NCI-H2081 treated with DMSO at 0.1 percent for 48 hours (cell line): ENCODE results near the gene FOXC2.

Source experiments
- DNase-seq: peaks from one replicate; lab custom pipeline; 2025; lab: John Stamatoyannopoulos, UW

FOXC2 gene

DNA sequence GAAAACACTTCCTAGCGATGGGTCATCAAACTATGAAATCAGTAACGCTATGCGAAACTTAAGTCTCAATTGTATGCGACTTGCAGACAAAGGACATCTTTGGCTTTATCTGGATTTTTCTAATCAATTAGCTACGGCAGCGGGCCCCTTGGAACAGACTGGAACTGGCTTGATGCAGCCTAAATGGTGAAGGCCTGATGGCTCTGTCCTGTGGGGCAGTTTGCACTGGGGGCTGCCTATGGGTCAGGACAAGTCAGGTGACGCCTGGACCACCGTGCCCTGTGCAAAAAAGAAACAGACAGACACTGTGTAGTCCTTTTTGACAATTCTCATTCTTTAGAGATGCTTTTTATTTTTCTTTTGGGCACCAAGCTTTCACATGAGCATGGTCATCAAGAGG is 33.6 kb upstream of the FOXC2 start:
- DNase-seq: no peak

- DNase-seq: no peak
Observed at GRCh38 chr16:86533767-86534351, 32.8 kb upstream of the FOXC2 start.

- no peak for DNase-seq
Observed at GRCh38 chr16:86534779-86535615, 31.6 kb upstream of the FOXC2 start.

GRCh38 chr16:86536621-86537020 is 30.0 kb upstream of the FOXC2 start:
- no peak for DNase-seq

- no peak for DNase-seq
Observed at GRCh38 chr16:86537486-86537885, 29.1 kb upstream of the FOXC2 start.

DNA sequence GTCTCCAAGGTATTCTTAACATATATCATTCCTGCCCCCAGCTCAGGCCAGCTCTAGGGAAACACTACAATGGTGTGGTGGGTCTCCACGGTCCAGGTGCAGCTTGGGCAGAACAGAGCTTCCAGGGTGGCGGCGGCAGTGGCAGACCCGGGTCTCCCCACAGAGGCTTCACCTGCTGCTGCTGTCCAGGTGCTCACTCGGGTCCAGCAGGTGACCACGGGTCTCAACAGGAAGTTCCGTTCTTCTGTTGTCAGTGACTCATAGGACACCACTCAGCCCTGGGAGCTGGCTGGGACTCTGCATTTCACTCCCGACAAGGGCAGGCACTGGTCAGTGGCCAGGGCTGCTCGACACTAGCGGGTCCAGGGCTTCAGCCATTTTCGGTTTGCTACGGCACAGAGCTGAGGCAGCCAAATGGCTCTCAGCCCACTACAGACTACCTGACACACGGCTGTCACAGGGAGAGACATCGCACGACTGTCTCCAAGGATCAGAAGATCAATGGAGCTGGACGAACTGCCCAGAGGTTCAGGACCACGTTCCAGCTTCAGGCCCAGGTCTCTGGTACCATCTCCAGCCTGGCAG is 28.3 kb upstream of the FOXC2 start:
- no peak for DNase-seq

DNA sequence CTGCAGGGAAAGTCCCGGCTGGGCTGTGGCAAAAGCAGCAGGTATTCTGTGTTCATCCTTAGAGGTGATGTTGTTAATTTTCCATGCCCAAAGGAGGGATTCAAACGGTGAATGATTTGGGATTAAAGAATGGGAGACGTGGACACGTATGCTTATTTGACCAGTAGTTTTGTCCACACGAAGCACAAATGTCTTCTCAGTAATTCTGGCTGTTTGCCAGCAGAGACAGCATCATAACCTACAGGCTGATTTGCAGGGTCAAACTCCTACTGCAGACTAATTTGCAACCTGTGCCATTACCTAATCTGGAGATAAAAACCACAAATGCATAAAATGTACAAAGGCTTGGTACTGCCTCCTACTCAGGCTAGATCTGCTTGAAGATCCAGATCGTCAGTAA is 25.7 kb upstream of the FOXC2 start:
- no peak for DNase-seq

DNA sequence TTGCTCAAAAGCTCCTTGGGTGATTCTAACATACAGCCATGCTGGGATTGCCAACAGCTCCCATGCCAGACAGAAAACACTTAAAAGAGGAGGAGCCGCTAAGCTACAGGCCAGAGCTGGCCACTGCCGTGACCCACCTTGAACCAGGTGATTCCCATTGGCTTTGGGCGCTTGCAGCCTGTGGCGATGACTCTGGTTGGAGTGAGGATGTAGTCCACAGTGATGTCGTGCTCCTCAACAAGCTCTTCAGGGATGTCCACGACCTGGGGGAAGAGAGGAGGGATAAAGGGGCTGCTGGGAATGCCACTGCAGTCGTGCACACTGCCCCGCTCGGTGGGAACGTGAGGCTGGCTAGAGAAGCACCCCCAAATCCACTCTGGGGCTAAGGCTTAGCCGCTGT is 25.1 kb upstream of the FOXC2 start:
- DNase-seq: no peak

DNA sequence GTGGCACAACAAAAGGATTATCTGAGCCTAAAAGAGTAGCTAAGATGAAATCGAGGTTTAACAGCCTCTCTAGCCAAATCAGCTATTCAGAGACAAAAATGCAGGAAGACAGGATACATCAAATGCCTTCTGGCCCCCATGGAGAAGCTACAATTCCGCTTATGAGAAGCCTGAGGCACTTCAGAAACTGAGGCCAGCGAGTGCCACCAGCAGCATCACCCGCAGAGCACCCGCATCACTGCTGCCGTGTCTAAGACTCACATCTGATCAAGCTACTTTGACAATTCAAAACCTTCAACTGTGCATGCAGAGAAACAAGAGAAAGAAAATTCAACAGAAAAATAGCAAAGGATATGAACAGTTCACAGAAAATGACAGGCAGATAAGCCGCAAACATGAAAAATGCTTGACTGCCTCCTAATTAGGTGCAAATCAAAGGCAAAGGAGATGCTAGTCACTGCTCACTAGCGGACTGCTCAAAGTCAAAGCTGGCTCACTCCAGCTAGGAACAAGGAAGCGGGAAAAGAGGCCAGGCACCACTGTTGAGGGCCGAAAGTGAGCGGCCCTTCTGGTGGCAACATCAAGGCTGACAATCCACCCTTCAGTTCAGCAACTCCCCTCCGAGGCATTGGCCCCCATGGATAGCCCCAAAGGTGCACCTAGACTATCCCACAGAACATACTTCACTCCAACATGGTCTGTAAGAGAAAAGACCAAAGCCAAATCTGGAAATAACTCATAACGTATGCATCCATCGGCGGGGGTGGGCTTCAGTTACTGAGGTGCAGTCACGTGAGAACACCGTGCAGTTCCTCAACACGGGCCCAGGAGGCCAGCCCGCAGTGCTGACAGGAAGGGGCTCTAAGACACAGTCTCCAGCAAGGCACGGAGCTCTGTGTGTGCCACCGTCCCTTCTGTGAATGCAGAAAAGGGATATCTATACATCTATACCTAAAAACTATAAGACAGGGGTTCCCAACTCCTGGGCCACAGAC is 23.6 kb upstream of the FOXC2 start:
- no peak for DNase-seq

DNA sequence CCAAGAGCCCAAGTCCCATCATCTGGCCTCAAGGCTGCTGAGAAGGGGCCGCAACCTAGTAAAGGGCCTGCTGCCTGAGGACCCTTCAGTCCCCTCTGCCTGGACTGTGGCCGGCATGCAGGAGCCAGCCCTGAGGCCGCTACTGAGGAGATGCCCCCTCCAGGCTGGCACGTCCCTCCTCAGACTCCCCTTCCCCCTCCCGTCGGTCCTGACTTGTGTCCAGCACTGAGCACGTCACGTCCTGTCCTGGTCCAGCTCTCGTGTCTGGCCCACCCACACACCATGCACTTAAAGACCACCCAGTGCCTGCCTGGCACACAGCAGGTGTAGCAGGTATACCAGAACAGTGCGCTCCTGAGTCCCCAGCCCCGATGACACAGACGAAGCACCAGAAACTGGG is 21.1 kb upstream of the FOXC2 start:
- DNase-seq: no peak

DNA sequence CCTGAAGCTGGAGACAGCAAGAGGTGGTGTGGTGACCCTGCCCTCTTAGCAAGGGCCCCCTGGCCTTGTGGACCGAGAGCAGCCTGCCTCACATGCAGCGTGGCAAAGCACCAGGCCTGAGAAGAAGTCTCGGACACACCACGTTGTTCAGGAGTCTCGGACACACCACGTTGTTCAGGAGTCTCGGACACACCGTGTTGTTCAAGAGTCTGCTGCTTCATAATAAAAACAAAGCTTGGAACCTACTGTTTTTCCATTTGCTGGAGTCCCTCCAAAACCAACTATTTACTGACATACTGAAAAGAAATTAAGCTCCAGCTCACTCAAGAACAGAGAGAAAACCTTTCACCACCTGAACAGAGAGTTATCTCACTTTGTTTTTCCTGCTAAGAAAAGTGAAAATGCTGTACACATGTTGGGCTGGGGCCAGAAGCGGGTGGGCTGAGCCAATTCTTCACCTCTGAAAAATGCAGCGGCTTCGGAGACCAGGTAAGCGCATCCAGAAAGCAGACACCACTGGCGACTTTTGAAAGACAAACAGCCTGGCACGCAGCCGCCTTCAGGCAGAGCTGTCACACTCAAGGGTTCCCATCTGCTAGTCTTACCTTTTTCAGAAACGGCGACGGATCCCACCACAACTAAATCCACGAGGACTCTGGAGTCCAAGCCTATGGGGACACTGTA is 20.5 kb upstream of the FOXC2 start:
- no peak for DNase-seq

DNA sequence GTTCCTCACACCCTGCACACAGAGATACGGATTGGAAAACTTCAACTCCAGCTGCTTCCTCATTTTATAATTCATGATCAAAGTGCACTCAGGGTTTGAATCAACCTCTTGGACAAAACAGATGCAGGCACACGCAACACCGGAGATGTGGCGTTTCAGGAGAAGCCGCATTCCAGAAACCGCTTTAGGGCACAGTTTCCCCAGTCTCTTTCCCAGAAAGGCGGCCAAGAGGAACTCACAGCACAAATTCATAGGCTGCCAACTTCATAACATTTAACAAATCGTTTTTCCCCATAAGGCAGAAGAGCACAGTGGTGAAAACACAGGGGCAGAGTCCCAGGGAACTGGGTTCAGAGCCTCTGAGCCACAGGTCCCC is 20.0 kb upstream of the FOXC2 start:
- DNase-seq: no peak

GRCh38 chr16:86547286-86547685 is 19.3 kb upstream of the FOXC2 start:
- no peak for DNase-seq

DNA sequence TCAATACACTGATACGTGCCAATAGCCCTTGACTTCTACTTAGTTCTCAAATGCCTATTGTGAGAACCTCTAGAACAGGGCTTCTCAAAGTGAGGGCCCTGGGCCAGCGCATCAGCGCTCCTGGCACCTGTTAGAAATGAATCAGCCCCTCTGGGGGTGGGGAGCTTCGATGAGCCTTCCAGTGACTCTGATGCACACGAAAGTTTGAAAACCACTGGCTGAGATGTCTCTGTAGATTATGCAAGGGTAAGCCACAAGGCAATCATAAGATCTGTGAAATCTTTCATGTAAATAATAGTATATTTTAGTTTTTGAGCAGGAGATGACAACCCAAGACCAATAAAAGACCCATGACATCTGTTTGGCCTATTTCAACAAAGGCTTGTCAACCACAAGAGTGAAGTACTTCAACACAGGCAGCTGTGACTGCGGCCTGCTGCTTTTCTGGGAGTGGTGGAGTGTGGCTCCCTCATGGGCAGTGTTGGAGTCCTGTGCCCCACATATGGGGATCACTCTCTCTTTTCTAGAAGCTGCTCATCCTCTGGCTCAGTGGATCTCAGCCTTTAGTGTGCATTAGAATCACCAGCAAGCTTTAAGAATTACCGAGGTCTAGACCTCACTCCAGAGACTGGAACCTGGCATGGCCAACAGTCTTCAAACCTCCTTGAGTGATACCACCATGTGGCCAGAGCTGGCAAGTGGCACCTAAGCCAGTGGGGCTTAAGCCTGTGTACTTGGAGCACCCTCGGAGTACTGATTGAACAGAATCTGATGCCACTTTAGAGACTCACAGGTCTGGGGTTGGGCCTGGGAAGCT is 17.3 kb upstream of the FOXC2 start:
- DNase-seq: no peak

- DNase-seq: no peak
Observed at GRCh38 chr16:86549893-86550190, 16.8 kb upstream of the FOXC2 start.

- DNase-seq: no peak
Observed at GRCh38 chr16:86550281-86550680, 16.3 kb upstream of the FOXC2 start.

DNA sequence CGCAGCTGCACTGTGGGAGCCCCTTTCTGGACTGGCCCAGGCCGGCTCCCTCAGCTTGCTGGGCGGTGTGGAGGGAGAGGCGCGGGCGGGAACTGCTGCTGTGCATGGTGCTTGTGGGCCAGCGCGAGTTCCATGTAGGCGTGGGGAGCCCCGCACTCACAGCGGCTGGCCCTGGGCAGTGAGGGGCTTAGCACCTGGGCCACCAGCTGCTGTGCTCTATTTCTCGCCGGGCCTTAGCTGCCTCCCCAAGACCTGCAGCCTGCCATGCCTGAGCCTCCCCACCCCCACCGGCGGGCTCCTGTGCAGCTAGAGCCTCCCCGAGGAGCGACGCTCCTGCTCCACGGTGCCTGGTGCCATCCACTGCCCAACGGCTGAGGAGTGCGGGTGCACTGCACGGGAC is 13.3 kb upstream of the FOXC2 start:
- DNase-seq: no peak

DNA sequence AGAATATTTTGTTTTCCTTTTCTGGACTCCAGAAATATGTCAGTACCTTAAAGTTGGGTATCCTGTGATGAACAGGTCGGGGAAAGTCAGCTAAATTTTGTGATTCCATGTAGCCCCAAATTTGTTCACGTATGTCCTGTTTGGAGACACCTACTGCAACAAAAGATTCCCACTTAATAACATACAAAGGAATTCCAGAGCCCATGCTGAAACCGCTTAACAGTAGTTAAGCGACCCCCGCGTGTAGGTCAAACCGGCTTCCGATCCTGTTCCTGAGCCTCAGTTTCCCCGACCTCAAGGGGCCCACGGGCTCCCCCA is 12.1 kb upstream of the FOXC2 start:
- DNase-seq: no peak

- peak; percentile 36 for DNase-seq
Observed at GRCh38 chr16:86554917-86555703, 11.5 kb upstream of the FOXC2 start, which contains the start of gene MTHFSD. MTHFSD (minus strand) TSS chr16:86555235; CDS start chr16:86555184, 51 bp downstream.

- DNase-seq: no peak
Observed at GRCh38 chr16:86555704-86556075, 10.9 kb upstream of the FOXC2 start.
